Myocyte (in vitro differentiated cells): ENCODE data around the gene PCBP3. TPM values are rescaled to one million over a fixed set of nuclear protein-coding genes. Genes with fewer than 3 reads are reported as not detected.
A peak's percentile ranks its signal among the peaks of the same experiment; 100 is the strongest.

Experiments
- DNase-seq: peaks from one replicate; pipeline ENCODE4 v3.0.0-alpha.2; 2012; ENCODE audit warnings: low read depth
- total RNA-seq: library from RNA; depleted of rRNA; stranded (reverse); fragments of >200 nt; gene quantifications from 2 replicates; pipeline ENCODE4 v1.2.3, GENCODE V29; 2014

Gene PCBP3
- total RNA-seq, 1 donor from 2014 or later = 1.5 TPM

- no peak for DNase-seq
These were observed 79.8 kb downstream of the PCBP3 start for GRCh38 chr21:45723049-45723958.

- peak; percentile 91 for DNase-seq
These were observed 80.9 kb downstream of the PCBP3 start for GRCh38 chr21:45724345-45724961.

GRCh38 chr21:45724994-45725843 lies 81.7 kb downstream of the PCBP3 start:
- peak; percentile 73 for DNase-seq

DNA sequence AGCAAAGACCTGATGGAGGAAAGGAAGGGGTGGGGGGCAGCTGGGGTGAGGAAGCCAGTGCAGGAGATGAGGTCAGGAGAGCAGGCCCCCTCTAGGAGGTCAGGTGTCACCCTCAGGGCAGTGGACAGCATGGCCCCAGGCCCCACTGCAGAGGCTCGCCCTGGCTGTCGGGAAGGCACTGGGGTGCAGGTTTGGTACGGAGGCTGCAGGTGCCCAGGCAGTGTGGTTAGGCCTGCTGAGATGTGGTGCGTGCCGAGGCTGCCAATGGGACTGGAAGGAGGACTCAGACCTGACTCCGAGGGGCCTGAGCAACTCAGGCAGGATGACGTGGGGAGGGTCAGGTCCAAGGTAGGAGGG lies 82.3 kb downstream of the PCBP3 start:
- DNase-seq = no peak

DNA sequence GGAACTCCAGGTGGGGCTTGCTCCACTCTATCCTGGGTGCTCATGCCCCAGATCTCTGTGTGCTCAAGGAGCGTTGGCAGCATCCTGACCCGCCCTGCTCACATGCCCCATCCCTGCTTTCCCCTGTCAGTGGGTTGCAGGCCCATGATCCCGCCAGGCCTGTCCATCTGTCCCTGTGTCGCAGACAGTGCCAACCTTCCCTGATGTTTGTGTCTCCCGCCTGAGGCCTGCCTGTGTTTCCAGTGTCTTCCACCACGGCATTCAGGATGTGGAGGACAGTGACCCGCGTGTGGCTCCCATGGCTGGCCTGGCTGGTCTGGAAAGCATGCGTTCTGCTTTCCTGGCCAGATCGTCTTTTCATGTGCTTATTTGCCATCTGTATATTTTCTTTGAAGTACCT lies 82.9 kb downstream of the PCBP3 start:
- peak; percentile 9 for DNase-seq

GRCh38 chr21:45727390-45727789 lies 83.9 kb downstream of the PCBP3 start:
- DNase-seq = no peak

DNA sequence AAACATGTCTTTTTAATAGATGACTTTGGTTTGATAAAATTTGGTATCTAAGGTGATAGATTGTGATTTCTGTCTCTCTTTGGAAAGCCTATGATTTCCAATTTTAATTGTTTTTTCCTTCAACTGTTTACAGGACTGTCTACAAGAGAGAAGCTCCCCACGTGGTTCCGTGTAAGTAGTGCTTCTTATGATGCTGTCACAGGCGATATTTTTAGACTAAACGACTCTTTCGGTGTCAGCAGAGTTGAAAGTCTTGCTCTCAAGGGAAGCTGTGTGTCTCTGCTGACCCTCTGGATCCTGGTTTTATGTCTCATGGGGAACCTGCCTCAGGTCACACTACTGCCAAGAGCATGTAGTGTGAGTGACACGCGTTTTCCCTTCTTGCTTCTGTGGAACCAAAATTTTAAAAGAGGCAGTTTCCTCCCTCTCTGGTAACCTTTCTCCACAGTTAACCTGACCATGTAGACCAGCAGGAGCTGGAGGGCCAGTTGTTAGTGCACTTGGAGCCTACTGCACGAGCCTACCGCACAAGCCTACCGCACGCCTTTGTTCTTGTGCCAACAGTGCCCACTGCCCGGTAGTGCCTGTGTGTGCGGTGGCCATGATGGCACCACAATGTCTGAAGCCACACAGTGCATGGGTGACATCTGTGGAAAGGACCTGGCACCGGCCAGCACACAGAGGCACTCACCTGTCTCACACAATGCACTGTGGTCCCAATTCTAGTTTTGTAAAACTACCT lies 91.9 kb downstream of the PCBP3 start:
- DNase-seq = no peak

DNA sequence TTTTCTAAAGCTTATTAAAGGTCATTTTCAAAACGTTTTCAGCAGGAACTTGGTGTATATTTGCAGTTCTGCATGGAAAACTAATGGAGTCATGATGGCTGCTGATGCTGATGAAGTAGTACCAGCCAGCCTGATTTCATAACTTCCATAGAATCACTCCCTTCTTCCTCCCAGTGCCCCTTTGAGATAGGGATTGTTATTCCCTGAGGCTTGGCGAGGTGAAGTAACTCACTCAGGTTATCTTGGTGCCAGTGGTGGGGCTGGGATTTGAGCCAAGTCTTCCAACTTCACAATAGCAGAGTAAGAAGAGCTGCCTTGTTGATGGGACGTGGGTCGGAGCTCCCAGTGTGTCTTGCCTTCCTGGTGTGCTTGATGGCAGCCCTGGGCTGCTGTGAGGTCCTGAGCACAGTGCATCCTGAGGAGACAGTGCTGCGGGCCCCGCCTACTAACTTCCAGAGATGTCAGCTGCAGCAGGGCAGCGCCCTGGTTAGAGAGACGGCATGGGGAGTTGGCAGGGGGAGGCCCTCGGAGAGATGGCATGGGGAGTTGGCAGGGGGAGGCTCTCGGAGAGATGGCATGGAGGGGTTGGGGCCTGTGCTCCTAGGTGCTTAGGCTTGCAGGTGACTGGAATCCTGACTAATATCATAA lies 92.6 kb downstream of the PCBP3 start:
- DNase-seq = no peak

DNA sequence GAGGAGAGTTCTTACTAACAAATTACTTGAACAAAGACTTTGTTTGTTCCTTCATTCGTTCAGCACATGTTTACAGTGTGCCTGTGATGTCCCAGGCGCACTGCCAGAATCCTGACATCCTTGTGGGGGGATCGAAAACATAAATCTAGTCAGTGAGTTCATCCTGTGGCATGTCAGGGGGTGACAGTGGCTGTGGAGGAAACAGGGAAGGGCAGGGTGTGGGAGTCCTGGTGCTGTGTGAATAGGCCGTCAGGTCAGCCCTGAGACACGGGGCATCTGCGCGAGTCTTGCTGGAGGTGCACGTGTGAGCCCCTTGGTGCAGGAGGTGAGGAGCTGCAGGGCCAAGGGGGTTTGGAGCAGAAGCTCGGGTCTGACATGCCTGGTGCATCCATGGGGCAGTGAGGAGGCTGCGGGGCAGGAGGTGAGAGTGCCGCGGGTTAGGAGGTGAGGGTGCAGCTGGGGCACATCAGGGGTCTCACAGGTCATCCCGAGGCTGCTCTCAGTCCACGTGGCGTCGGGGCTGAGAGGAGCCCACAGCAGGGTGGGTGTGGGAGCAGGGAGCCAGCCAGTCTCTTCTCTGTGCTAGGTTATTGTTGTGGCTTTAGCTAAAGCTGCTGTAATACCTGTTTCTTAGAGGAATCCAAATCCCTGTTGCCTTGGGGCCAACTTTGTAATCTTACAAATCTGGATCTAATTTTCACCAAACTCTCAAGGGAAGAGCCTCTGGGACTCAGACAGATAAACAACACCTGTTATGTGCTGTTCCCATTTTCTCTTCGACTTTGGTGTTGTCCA lies 93.4 kb downstream of the PCBP3 start:
- no peak for DNase-seq

DNA sequence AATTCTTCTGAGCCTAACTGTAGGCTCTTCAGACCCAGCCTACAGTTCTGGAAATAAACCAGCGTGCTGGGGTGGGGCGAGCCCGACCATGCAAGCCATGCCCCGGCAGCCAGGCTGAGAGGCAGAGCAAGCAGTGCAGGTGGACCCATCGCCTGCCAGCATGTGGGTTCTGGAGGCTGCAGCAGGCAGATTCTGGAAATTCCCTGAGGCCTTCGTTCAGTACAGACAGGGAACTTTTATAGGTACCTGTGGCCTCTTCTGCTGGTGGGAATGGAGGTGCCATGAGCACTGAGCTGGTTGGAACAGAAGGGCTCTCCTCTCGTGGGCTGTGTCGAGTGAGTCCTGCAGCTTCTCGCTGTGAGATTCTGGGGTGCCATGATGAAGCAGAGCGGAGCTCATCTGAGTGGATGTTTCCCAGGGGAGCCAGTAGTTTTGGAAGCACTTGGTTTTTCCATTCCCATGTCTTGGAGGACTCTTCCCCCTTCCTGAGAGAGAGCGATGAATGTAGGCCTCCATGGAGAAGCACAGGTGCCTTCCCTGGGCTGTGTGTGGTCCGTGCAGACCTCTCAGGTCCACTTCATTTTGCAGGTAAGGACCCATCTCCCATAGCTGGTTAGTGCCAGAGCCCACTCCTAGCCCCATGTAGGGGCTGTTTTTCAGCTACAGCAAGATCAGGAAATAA lies 94.1 kb downstream of the PCBP3 start:
- no peak for DNase-seq

DNA sequence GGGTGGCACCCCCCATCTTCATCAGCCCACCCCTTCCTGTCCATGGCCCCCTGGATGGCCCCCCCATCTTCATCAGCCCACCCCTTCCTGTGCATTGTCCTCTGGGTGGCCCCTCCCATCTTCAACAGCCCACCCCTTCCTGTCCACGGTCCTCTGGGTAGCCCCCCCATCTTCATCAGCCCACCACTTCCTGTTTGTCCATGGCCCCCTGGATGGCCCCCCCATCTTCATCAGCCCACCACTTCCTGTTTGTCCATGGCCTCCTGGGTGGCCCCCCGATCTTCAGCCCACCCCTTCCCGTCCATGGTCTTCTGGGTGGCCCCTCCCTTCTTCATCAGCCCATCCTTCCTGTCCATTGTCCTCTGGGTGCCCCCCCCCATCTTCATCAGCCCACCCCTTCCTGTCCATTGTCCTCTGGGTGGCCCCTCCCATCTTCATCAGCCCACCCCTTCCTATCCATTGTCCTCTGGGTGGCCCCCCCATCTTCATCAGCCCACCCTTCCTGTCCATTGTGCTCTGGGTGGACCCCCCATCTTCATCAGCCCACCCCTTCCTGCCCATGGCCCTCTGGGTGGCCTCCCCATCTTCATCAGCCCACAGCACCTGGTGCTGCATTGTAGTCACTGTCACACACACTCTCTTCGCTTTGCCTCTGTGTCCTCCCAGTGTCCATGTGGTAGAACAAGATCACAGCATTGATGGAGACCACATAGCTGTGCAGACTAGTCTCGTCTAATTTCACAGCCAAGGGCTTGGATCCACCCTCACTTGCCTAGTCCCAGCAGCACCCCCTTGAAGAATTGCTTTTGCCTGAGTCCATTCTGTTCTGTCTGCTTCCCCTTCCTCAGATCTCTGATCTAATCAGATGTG lies 95.9 kb downstream of the PCBP3 start:
- no peak for DNase-seq

DNA sequence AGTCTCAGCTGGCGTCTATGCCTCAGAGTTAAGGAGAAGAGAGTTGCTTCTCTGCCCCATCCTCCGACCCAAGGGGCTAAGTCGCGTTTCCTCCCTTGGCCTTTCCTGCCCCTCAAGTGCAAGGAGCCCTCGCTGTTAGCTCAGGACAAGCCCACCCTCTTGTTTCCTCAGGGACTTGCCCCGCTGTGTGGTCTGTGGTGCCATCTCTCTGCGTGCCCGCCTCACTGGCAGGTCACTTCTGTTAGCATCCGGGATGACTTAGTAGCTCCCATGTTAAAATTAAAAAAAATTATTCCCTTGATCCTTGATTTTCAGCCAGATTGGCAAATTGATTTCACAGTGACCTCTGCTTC lies 96.5 kb downstream of the PCBP3 start:
- DNase-seq = no peak

- DNase-seq = no peak
These were observed 97.2 kb downstream of the PCBP3 start for GRCh38 chr21:45740491-45741357.

DNA sequence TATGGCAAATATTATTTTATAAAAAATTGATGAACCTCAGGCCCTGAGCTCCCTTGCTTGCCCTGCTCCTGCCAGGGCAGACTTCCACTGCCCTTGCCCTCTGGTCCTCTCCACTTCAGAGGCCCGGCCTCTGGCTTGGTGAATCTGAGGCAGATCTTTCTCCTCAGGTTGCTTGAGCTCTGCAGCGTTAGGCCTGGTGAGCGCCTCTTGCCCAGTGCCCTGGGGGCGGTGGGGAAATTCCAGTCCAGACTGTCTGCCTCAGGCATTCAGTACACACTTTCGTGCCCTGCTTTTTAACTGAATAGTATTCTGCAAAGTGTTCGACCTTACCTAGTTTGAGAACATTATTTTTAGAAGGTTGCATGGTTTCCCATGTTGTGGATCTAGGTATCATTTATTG lies 98.2 kb downstream of the PCBP3 start:
- no peak for DNase-seq

- DNase-seq = no peak
These were observed 98.7 kb downstream of the PCBP3 start for GRCh38 chr21:45742247-45742646.

- no peak for DNase-seq
These were observed 101.7 kb downstream of the PCBP3 start for GRCh38 chr21:45745256-45745655.

DNA sequence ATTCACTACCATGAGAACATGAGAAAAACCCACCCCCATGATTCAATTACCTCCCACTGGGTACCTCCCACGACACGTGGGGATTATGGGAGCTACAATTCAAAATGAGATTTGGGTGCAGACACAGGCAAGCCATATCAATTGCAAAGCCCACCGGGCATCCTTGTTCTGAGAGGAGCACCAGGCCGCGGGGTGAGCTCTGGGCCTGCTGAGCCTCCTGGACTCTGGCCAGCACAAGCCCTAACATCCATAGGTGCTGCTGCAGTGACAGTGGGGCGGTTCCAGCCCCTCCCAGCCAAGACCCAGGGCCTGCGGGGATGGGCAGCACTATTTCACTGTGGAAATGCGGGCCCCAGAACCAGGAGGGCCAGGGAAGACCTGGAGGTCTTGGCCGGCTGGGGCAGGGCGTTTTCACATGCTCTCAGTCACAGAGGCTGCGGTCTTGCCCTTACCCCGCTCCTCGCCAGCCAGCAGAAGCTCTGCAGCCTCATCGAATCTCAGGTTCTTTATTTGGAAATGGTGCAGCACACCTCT lies 103.8 kb downstream of the PCBP3 start:
- no peak for DNase-seq
